A549 (cell line): ENCODE results near the gene IFFO2. TPM values are rescaled to one million over a fixed set of nuclear protein-coding genes. Genes with fewer than 3 reads are reported as not detected.
A peak's percentile ranks its signal among the peaks of the same experiment; 100 is the strongest.

Experiments
- ATAC-seq, 2 experiments: fragments of 200-7000 bp in 1 of 2; fragments of >200 bp in 1 of 2; cut with Nextera tagmentation in 1 of 2; cut with Tn5 transposase in 1 of 2; 3 replicates each; pipeline versions ENCODE4 v1.8.0 to v1.9.1; 2018 to 2020; ENCODE audit warnings: mild to moderate bottlenecking in 1 of 2, moderate library complexity in 1 of 2
- CTCF ChIA-PET: fragments of 300-600 bp; sonication (Branson Sonifier 250); formaldehyde crosslinking; extraction: SDS; loops from one replicate; lab custom pipeline; 2021; ENCODE audit warnings: antibody characterized with exemption, inconsistent platforms; lab: Yijun Ruan, JAX
- POLR2A ChIA-PET: fragments of 350-600 bp; formaldehyde crosslinking; extraction: SDS; loops from one replicate; lab custom pipeline; 2021; ENCODE audit warnings: antibody characterized with exemption, inconsistent platforms; lab: Yijun Ruan, JAX
- DNase-seq, 2 experiments: peaks; one replicate each; pipeline versions ENCODE4 v3.0.0 to v3.0.0-alpha.2; 2011 to 2016; ENCODE audit warnings: low read depth in 1 of 2, low spot score in 1 of 2
- FAIRE-seq: peaks from 2 replicates; lab custom pipeline; 2011; peaks lifted over from hg19 to GRCh38; lab: Jason Lieb, UNC
- H3K27ac ChIP-seq, 2 experiments: fragments of >200 bp; sonication (Bioruptor Twin); formaldehyde crosslinking; 3 replicates each; pipeline ENCODE4 v1.5.1; 2016 to 2017
- H3K4me1 ChIP-seq: fragments of >200 bp; sonication (Bioruptor Twin); formaldehyde crosslinking; 3 replicates; pipeline ENCODE4 v1.6.1; 2016
- H3K4me2 ChIP-seq: fragments of >200 bp; sonication (Bioruptor Twin); formaldehyde crosslinking; 3 replicates; pipeline ENCODE4 v1.6.1; 2016
- H3K4me3 ChIP-seq: fragments of >200 bp; sonication (Bioruptor Twin); formaldehyde crosslinking; 3 replicates; pipeline ENCODE4 v1.5.1; 2016
- H3K9me3 ChIP-seq: fragments of >200 bp; sonication (Bioruptor Twin); formaldehyde crosslinking; 3 replicates; pipeline ENCODE4 v1.6.1; 2016
- CBX8 ChIP-seq: fragments of 200-600 bp; sonication (generic); IDR thresholded peaks from 2 replicates; pipeline ENCODE4 v1.6.1; 2016
- CHD2 ChIP-seq: fragments of 150-350 bp; IDR thresholded peaks from 2 replicates; pipeline ENCODE4 v1.6.1; 2014; ENCODE audit warnings: low read length; ENCODE audit not compliant: partially characterized antibody
- EP300 ChIP-seq, 2 experiments: fragments of >200 bp; sonication (Bioruptor Twin); formaldehyde crosslinking; IDR thresholded peaks; 2 replicates in 1 of 2; 3 replicates in 1 of 2; pipeline ENCODE4 v1.6.1; 2016 to 2017
- FOSB ChIP-seq: fragments of 250-450 bp; sonication (Bioruptor Pico); IDR thresholded peaks from 2 replicates; pipeline ENCODE4 v1.5.0; 2020; ENCODE audit warnings: mild to moderate bottlenecking, moderate library complexity
- FOXS1 ChIP-seq: fragments of 250-450 bp; sonication (Bioruptor Pico); IDR thresholded peaks from 2 replicates; pipeline ENCODE4 v1.5.0; 2020; ENCODE audit warnings: mild to moderate bottlenecking, moderate library complexity
- GATA3 ChIP-seq: IDR thresholded peaks from 2 replicates; pipeline ENCODE4 v1.6.1; 2012; ENCODE audit warnings: borderline replicate concordance
- HOXA7 ChIP-seq: fragments of 250-450 bp; sonication (Bioruptor Pico); IDR thresholded peaks from 2 replicates; pipeline ENCODE4 v1.5.0; 2020; ENCODE audit warnings: mild to moderate bottlenecking, moderate library complexity
- HOXB13 ChIP-seq: fragments of 250-450 bp; sonication (Bioruptor Pico); IDR thresholded peaks from 2 replicates; pipeline ENCODE4 v1.5.0; 2020; ENCODE audit warnings: low read depth, mild to moderate bottlenecking, moderate library complexity
- HOXB5 ChIP-seq: fragments of 250-450 bp; sonication (Bioruptor Pico); IDR thresholded peaks from 2 replicates; pipeline ENCODE4 v1.5.0; 2020; ENCODE audit warnings: mild to moderate bottlenecking, moderate library complexity
- JUN ChIP-seq, 2 experiments: fragments of >200 bp; sonication (Bioruptor Twin); formaldehyde crosslinking; IDR thresholded peaks; 2 replicates in 1 of 2; 3 replicates in 1 of 2; pipeline ENCODE4 v1.6.1; 2016 to 2017
- KDM1A ChIP-seq: fragments of 200-600 bp; sonication (generic); IDR thresholded peaks from 2 replicates; pipeline ENCODE4 v1.6.1; 2016; ENCODE audit warnings: low read depth, mild to moderate bottlenecking
- MYC ChIP-seq: IDR thresholded peaks from 2 replicates; pipeline ENCODE4 v1.6.1; 2012; ENCODE audit warnings: mild to moderate bottlenecking, inconsistent platforms, low read length, improper control_type of control experiment, borderline replicate concordance
- PHF8 ChIP-seq: fragments of 200-600 bp; sonication (generic); IDR thresholded peaks from 2 replicates; pipeline ENCODE4 v1.6.1; 2016; ENCODE audit warnings: low read depth, mild to moderate bottlenecking, antibody characterized with exemption, moderate library complexity, borderline replicate concordance
- RCOR1 ChIP-seq: fragments of 150-350 bp; IDR thresholded peaks from 2 replicates; pipeline ENCODE4 v1.6.1; 2014; ENCODE audit warnings: antibody characterized with exemption, low read length, low read depth
- SMC3 ChIP-seq: fragments of >200 bp; sonication (Bioruptor Twin); formaldehyde crosslinking; IDR thresholded peaks from 3 replicates; pipeline ENCODE4 v1.6.1; 2018; ENCODE audit warnings: inconsistent platforms
- ZC3H11A ChIP-seq: fragments of 450-650 bp; IDR thresholded peaks from 2 replicates; pipeline ENCODE4 v1.6.1; 2014; ENCODE audit warnings: antibody characterized with exemption, mild to moderate bottlenecking
- WGBS: methylation state at CpG from one replicate; pipeline ENCODE4 v1.1.6; 2017; ENCODE audit errors: missing lambda C conversion rate; 5-methylcytosine and 5-hydroxymethylcytosine counted together
- polyA plus RNA-seq, 4 experiments: library from polyadenylated mRNA; depleted of rRNA in 3 of 4; stranded (reverse); fragments of >200 nt; fragmentation: RNase III in 1 of 4; extraction: RNeasy Plus Mini Kit Qiagen cat#74134 plus additional on column Dnase treatment in 1 of 4; gene quantifications; 2 replicates in 3 of 4; 3 replicates in 1 of 4; pipeline ENCODE4 v1.2.3, GENCODE V29; 2011 to 2017
- TF ChIP-seq, protein P1 (sequence below): fragments of >200 bp; sonication (Bioruptor Twin); formaldehyde crosslinking; IDR thresholded peaks from 3 replicates; pipeline ENCODE4 v1.5.1; 2016
- TF ChIP-seq, protein P2 (sequence below): fragments of 200-600 bp; sonication (generic); IDR thresholded peaks from 2 replicates; pipeline ENCODE4 v1.6.1; 2016; ENCODE audit warnings: antibody characterized with exemption, mild to moderate bottlenecking, moderate library complexity
- TF ChIP-seq, protein P3 (sequence below): IDR thresholded peaks from 2 replicates; pipeline ENCODE4 v1.6.1; 2012
- TF ChIP-seq, protein P4 (sequence below): IDR thresholded peaks from 2 replicates; pipeline ENCODE4 v1.6.1; 2012

Gene IFFO2
- polyA plus RNA-seq, 2 of the 4 experiments (the other 2 are of a cell fraction) = 24.3 to 53.9 TPM

DNA sequence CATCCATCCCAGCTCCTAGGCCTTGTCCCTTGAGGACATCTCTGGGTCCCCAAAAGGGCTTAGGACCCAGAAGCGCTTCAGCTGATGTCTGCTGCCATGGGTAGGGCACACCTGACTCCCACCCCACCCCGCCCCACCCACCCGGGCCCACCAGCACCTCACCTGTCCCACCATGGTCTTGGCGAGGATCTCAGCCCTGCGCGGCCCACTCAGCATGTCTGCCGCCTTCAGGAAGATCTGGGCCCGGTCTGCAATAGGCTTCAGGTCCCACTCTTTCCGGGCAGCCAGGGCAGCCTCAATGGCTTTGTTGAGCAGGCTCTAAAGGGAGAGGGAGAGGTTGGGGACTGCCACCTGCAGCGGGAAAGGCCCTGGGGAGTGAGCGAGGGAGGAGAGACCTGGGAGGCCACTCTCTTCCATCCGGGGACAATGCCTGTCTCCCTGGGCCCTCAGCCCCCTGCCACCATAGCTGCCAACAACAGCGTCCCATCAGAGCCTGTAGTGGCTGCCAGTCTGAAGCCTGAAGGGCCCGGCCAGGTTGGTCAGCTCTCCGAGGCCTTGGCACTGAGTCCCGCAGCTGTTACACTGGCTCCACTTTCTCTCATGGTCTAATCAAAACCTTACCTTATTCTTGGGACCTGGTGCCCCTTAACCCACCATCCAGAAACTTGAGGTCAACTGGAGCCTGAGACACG, 71.0 kb downstream of the IFFO2 start:
- DNase-seq (no peak), ATAC-seq (no peak), FAIRE-seq (no peak)
- 81% methylated on average over 11 of the region's 17 CpGs for WGBS
- Histone ChIP-seq H3K9me3 (no peaks in the 10 kb centered on the region), H3K4me3 (no peak overlapping the region), H3K27ac (peak overlapping the region in 1 of 2 experiments; percentile 42; a peak in 2 of 6 replicates), H3K4me2 (no peak overlapping the region), H3K4me1 (peaks cover 9% of the 10 kb centered on the region; the same call in 2 of the 3 replicates)
- CTCF ChIA-PET = interaction anchor here (0.7 to 9.8 kb wide), 19 partner anchors 12 to 353 kb away, joined by 3 to 83 read pairs (median 7); partner anchors contain the start of gene ALDH4A1
- POLR2A ChIA-PET = no interaction called here
- TF ChIP-seq HOXB13 = no peak
- TF ChIP-seq GATA3 = no peak
- TF ChIP-seq, protein P1, sequence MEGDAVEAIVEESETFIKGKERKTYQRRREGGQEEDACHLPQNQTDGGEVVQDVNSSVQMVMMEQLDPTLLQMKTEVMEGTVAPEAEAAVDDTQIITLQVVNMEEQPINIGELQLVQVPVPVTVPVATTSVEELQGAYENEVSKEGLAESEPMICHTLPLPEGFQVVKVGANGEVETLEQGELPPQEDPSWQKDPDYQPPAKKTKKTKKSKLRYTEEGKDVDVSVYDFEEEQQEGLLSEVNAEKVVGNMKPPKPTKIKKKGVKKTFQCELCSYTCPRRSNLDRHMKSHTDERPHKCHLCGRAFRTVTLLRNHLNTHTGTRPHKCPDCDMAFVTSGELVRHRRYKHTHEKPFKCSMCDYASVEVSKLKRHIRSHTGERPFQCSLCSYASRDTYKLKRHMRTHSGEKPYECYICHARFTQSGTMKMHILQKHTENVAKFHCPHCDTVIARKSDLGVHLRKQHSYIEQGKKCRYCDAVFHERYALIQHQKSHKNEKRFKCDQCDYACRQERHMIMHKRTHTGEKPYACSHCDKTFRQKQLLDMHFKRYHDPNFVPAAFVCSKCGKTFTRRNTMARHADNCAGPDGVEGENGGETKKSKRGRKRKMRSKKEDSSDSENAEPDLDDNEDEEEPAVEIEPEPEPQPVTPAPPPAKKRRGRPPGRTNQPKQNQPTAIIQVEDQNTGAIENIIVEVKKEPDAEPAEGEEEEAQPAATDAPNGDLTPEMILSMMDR = no peak
- TF ChIP-seq KDM1A = no peak
- no peak for TF ChIP-seq FOXS1 (CRISPR knock-in tag)
- TF ChIP-seq, protein P2, sequence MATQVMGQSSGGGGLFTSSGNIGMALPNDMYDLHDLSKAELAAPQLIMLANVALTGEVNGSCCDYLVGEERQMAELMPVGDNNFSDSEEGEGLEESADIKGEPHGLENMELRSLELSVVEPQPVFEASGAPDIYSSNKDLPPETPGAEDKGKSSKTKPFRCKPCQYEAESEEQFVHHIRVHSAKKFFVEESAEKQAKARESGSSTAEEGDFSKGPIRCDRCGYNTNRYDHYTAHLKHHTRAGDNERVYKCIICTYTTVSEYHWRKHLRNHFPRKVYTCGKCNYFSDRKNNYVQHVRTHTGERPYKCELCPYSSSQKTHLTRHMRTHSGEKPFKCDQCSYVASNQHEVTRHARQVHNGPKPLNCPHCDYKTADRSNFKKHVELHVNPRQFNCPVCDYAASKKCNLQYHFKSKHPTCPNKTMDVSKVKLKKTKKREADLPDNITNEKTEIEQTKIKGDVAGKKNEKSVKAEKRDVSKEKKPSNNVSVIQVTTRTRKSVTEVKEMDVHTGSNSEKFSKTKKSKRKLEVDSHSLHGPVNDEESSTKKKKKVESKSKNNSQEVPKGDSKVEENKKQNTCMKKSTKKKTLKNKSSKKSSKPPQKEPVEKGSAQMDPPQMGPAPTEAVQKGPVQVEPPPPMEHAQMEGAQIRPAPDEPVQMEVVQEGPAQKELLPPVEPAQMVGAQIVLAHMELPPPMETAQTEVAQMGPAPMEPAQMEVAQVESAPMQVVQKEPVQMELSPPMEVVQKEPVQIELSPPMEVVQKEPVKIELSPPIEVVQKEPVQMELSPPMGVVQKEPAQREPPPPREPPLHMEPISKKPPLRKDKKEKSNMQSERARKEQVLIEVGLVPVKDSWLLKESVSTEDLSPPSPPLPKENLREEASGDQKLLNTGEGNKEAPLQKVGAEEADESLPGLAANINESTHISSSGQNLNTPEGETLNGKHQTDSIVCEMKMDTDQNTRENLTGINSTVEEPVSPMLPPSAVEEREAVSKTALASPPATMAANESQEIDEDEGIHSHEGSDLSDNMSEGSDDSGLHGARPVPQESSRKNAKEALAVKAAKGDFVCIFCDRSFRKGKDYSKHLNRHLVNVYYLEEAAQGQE = no peak
- no peak for TF ChIP-seq HOXB5 (CRISPR knock-in tag)
- TF ChIP-seq FOSB (CRISPR knock-in tag) = no peak

DNA sequence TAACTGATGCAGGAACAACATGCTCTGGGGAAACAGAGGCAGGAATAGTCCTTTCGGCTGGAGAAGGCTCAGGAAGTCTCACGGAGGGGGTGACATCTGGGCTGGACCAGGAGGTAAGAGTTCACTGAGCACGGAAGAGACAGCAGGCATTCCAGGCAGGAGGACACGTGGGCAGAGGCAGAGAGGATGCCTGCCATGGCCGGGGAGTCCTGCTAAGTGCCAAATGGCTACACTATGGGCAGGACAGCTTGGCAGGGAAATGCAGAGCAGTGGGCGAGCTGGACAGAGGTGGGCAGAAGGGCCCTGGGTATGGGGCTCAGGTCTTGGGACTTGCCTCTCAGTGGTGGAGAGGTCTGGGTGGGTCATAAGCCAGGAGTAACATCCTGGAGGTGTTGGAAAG, 71.7 kb downstream of the IFFO2 start:
- TF ChIP-seq MYC (no peak), CHD2 (no peak), FOXS1 (CRISPR knock-in tag) (no peak), RCOR1 (no peak), ZC3H11A (no peak), CBX8 (no peak), EP300 (IDR thresholded peaks at IDR 0.05) (no peak), SMC3 (no peak), FOSB (CRISPR knock-in tag) (no peak), HOXB5 (CRISPR knock-in tag) (no peak), HOXA7 (no peak), GATA3 (no peak), PHF8 (no peak), JUN (IDR thresholded peaks at IDR 0.05) (no peak)
- TF ChIP-seq, protein P3, sequence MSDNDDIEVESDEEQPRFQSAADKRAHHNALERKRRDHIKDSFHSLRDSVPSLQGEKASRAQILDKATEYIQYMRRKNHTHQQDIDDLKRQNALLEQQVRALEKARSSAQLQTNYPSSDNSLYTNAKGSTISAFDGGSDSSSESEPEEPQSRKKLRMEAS = no peak
- TF ChIP-seq, protein P4, sequence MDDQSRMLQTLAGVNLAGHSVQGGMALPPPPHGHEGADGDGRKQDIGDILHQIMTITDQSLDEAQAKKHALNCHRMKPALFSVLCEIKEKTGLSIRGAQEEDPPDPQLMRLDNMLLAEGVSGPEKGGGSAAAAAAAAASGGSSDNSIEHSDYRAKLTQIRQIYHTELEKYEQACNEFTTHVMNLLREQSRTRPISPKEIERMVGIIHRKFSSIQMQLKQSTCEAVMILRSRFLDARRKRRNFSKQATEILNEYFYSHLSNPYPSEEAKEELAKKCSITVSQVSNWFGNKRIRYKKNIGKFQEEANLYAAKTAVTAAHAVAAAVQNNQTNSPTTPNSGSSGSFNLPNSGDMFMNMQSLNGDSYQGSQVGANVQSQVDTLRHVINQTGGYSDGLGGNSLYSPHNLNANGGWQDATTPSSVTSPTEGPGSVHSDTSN = no peak
- TF ChIP-seq, protein P1 = no peak
- ChIA-PET CTCF (interaction anchor here (0.6 to 9.8 kb wide), 45 partner anchors 8 to 380 kb away, joined by 3 to 83 read pairs (median 4); partner anchors contain the start of gene ALDH4A1), POLR2A (no interaction called here)
- Histone ChIP-seq H3K4me2 (no peak overlapping the region), H3K4me1 (peaks cover 9% of the 10 kb centered on the region; the same call in 2 of the 3 replicates), H3K9me3 (no peaks in the 10 kb centered on the region), H3K4me3 (no peak overlapping the region), H3K27ac (no peak overlapping the region)
- DNase-seq = no peak
- no peak for FAIRE-seq
- no peak for ATAC-seq
- 71% methylated on average over 6 of the region's 6 CpGs for WGBS
